ENCODE data around the gene STARD13.
"Not testable (repeated sequence)": the region's sequence is repeated elsewhere in the genome, so short reads cannot be mapped to it uniquely, and the experiment has no call there.

Gene STARD13

DNA sequence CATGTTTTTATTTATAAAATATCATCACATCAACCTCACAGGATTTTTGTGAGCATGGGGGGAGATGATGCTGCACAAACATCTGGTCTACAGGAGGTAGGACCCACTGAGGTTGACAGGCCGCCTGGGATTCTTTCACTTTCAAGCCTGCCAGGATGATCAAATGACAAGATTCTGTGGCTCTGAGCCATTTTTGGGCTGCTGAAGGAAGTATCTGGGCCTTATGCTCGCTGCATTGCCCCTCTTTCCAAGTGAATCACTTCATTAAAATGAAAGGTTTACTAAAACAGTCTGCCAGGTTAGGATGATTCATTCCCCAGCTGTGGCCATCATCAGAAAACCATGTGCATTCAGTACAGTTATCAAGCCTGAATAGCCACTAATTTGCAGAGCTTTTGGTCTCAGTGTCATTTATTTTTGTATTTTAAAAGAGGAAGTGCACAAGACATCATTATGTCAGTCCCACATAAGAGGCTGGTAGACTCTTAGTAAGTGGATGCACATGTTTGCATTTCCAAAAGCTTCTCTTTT is 34.4 kb downstream of the STARD13 start:
- H3K4me3 ChIP-seq (ENCODE audit: extremely low read depth, insufficient read depth, low read length, poor library complexity, severe bottlenecking), result no peak overlapping the region
- H3K36me3 ChIP-seq (ENCODE audit: control insufficient read depth, insufficient read depth, low read length), result no peaks in the 10 kb centered on the region
- 57 to 100% methylated on average over 1 of the region's 2 CpGs for WGBS, 2 experiments (ENCODE audit: insufficient coverage in 2 of 2)
- peak overlapping the region; percentile 30 for H3K27ac ChIP-seq (ENCODE audit: low read depth, low read length, severe bottlenecking)
- no peaks in the 10 kb centered on the region for H3K9me3 ChIP-seq (ENCODE audit: control insufficient read depth, low read length)
- H3K4me1 ChIP-seq (ENCODE audit: control insufficient read depth, insufficient read depth, low read length, poor library complexity, severe bottlenecking), result peaks cover 28% of the 10 kb centered on the region

- no peaks in the 10 kb centered on the region for H3K9me3 ChIP-seq (ENCODE audit: control insufficient read depth, low read length)
- no peak overlapping the region for H3K4me3 ChIP-seq (ENCODE audit: extremely low read depth, insufficient read depth, low read length, poor library complexity, severe bottlenecking)
- H3K4me1 ChIP-seq (ENCODE audit: control insufficient read depth, insufficient read depth, low read length, poor library complexity, severe bottlenecking), result peaks cover 28% of the 10 kb centered on the region
- no peaks in the 10 kb centered on the region for H3K36me3 ChIP-seq (ENCODE audit: control insufficient read depth, insufficient read depth, low read length)
- H3K27ac ChIP-seq (ENCODE audit: low read depth, low read length, severe bottlenecking), result peak overlapping the region; percentile 30
These were observed 34.9 kb downstream of the STARD13 start for GRCh38 chr13:33250609-33251008.

DNA sequence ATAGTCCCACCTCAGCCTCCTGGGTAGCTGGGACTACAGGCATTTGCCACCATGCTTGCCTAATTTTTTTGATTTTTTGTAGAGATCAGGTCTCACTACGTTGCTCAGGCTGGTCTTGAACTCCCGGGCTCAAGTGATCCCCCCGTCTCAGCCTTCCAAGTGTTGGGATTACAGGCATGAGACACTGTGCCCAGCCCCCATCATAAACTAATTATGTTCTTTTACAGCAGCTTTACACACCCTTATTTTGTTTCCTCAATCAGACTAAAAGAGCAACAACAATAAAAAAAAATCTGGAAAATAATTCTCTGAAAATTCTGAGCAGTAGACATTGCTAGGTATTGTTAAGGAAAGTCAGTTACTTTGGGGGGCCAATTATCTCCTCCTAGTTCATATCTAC is 35.7 kb downstream of the STARD13 start:
- H3K4me3 ChIP-seq (ENCODE audit: extremely low read depth, insufficient read depth, low read length, poor library complexity, severe bottlenecking), result no peak overlapping the region
- 85 to 100% methylated on average over 3 of the region's 3 CpGs for WGBS, 2 experiments (ENCODE audit: insufficient coverage in 2 of 2)

GRCh38 chr13:33249066-33249465 is 36.5 kb downstream of the STARD13 start:
- no peak overlapping the region for H3K27ac ChIP-seq (ENCODE audit: low read depth, low read length, severe bottlenecking)
- H3K4me1 ChIP-seq (ENCODE audit: control insufficient read depth, insufficient read depth, low read length, poor library complexity, severe bottlenecking), result peaks cover 28% of the 10 kb centered on the region
- no peaks in the 10 kb centered on the region for H3K9me3 ChIP-seq (ENCODE audit: control insufficient read depth, low read length)
- 94 to 96% methylated on average over 3 to 4 of the region's 6 CpGs for WGBS, 2 experiments (ENCODE audit: insufficient coverage in 2 of 2)
- no peaks in the 10 kb centered on the region for H3K36me3 ChIP-seq (ENCODE audit: control insufficient read depth, insufficient read depth, low read length)
- no peak overlapping the region for H3K4me3 ChIP-seq (ENCODE audit: extremely low read depth, insufficient read depth, low read length, poor library complexity, severe bottlenecking)

More for the DNA sequence above, 35.7 kb downstream of the STARD13 start:
- Histone ChIP-seq H3K4me1 (ENCODE audit: control insufficient read depth, insufficient read depth, low read length, poor library complexity, severe bottlenecking) (peaks cover 28% of the 10 kb centered on the region), H3K9me3 (ENCODE audit: control insufficient read depth, low read length) (no peaks in the 10 kb centered on the region), H3K36me3 (ENCODE audit: control insufficient read depth, insufficient read depth, low read length) (no peaks in the 10 kb centered on the region), H3K27ac (ENCODE audit: low read depth, low read length, severe bottlenecking) (no peak overlapping the region)

DNA sequence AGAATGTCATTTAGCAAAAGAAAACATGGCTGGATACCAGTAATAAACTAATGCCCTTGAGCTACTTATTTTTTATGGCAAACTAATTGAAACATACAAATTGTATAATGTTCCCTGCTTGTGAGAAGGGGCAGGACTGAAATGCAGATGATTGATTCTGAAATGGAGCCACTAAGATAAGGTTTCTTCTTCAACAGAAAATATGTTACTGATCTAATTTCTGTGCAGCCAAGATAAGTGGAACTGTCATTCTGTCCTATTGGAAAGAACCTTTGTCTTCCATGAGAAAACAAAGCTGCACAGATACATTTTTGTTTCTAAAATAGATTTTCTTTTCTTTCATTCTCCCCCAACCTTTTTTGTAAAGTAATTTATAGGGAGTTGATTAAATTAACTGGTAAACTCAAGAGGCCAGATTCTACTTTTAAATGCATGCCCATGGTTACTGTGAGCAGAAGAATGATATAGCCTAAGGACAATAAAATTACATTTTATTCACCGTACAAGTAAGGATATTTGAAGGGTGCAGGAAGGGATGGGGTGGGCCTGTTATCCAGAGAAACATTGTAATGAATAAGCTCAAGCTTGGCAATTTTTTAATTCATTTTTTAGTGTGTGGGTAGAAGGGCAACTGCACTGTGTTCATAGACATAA is 39.9 kb downstream of the STARD13 start:
- Histone ChIP-seq H3K9me3 (ENCODE audit: control insufficient read depth, low read length) (no peaks in the 10 kb centered on the region), H3K4me1 (ENCODE audit: control insufficient read depth, insufficient read depth, low read length, poor library complexity, severe bottlenecking) (peaks cover 17% of the 10 kb centered on the region), H3K27ac (ENCODE audit: low read depth, low read length, severe bottlenecking) (no peak overlapping the region), H3K4me3 (ENCODE audit: extremely low read depth, insufficient read depth, low read length, poor library complexity, severe bottlenecking) (no peak overlapping the region), H3K36me3 (ENCODE audit: control insufficient read depth, insufficient read depth, low read length) (no peaks in the 10 kb centered on the region)
- WGBS, 2 experiments (ENCODE audit: insufficient coverage in 2 of 2), result no CpG with 5 or more reads among the region's 1 CpG

DNA sequence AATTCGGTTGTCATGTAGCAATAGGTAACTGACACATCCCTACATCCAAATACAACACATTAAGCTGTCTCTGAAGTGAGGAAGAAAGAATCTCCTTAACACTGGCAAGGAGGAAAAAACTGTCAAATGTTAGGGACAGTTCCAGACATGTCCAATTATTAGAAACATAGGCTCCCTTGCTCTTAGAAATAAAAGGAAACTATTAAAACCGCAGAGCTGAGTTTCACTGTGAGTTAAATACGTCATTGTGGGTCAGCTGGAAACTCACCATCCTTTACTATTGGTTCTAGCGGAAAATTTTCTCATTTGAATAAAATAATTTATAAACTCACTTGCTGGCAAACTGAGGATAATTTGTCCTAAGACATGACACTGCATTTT is 40.7 kb downstream of the STARD13 start:
- WGBS, 2 experiments (ENCODE audit: insufficient coverage in 2 of 2), result 100% methylated on average over 1 to 2 of the region's 4 CpGs
- peaks cover 5% of the 10 kb centered on the region for H3K9me3 ChIP-seq (ENCODE audit: control insufficient read depth, low read length)
- H3K27ac ChIP-seq (ENCODE audit: low read depth, low read length, severe bottlenecking), result no peak overlapping the region
- no peak overlapping the region for H3K4me3 ChIP-seq (ENCODE audit: extremely low read depth, insufficient read depth, low read length, poor library complexity, severe bottlenecking)
- no peaks in the 10 kb centered on the region for H3K36me3 ChIP-seq (ENCODE audit: control insufficient read depth, insufficient read depth, low read length)
- H3K4me1 ChIP-seq (ENCODE audit: control insufficient read depth, insufficient read depth, low read length, poor library complexity, severe bottlenecking), result peaks cover 11% of the 10 kb centered on the region

DNA sequence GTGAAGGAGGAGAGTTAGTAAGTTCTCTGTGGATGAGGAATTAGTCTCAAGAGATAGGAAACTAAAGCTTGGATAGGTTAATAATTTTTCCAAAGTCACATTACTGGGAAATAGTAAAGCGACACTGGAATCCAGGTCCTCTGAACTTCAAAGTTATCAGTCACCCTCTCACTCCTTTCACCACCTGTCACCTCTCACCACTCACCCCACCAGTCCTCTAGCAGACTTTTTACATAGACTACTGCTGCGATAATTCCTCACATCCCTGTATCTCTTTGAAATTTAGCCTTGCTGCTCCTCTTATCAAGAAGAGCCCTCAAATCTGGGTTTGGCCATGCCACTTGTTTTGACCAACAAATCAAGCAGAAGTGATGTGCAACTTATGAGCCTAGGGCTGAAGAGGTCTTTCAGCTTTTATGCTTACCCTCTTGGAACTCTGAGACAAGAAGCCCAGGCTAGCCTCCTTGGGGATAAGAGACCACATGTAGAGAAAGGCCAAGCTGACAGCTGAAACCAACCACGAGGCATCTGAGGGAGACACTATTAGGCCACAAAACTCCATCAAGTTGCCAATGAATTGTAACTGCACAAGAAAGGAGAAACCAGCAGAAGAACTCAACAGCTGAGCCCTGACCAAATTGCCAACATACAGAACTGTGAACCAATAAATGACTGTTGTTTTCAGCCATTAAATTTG is 41.2 kb downstream of the STARD13 start:
- H3K4me1 ChIP-seq (ENCODE audit: control insufficient read depth, insufficient read depth, low read length, poor library complexity, severe bottlenecking), result peaks cover 6% of the 10 kb centered on the region
- no peak overlapping the region for H3K4me3 ChIP-seq (ENCODE audit: extremely low read depth, insufficient read depth, low read length, poor library complexity, severe bottlenecking)
- peaks cover 6% of the 10 kb centered on the region for H3K9me3 ChIP-seq (ENCODE audit: control insufficient read depth, low read length)
- 94 to 96% methylated on average over 2 to 3 of the region's 3 CpGs for WGBS, 2 experiments (ENCODE audit: insufficient coverage in 2 of 2)
- H3K36me3 ChIP-seq (ENCODE audit: control insufficient read depth, insufficient read depth, low read length), result no peaks in the 10 kb centered on the region
- H3K27ac ChIP-seq (ENCODE audit: low read depth, low read length, severe bottlenecking), result no peak overlapping the region

DNA sequence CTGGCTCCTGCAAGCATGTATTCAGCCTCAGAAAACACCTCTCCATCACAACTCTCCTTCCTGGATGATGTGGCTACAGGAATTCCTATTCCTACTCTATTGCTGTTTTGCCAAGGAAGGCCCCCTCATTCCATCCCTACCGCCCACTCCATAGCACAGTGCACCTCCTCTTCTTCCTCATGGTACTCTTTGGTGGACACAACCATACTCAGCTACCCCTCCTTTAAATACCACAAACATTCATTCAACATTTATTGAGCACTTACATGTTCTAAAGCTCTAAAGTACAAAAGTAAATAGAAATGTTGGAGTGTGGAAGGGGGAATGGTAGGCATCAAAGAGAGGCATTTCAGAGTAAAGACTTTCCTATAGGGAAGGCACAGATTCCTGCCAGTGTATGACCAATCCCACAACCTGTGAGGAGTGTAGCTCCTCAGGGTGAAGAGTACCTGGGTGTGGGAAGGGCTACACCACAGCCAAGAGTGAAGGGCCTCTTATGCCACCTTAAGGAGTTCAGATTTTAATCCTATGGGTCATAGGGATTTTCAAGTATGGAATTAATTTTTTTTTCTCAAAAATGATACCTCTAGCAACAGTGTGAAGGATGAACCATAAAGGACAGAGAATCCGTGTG is 42.5 kb downstream of the STARD13 start:
- no peaks in the 10 kb centered on the region for H3K36me3 ChIP-seq (ENCODE audit: control insufficient read depth, insufficient read depth, low read length)
- 78 to 100% methylated on average over 1 of the region's 2 CpGs for WGBS, 2 experiments (ENCODE audit: insufficient coverage in 2 of 2)
- no peak overlapping the region for H3K4me3 ChIP-seq (ENCODE audit: extremely low read depth, insufficient read depth, low read length, poor library complexity, severe bottlenecking)
- H3K9me3 ChIP-seq (ENCODE audit: control insufficient read depth, low read length), result peaks cover 6% of the 10 kb centered on the region
- no peak overlapping the region for H3K27ac ChIP-seq (ENCODE audit: low read depth, low read length, severe bottlenecking)
- H3K4me1 ChIP-seq (ENCODE audit: control insufficient read depth, insufficient read depth, low read length, poor library complexity, severe bottlenecking), result no peaks in the 10 kb centered on the region

DNA sequence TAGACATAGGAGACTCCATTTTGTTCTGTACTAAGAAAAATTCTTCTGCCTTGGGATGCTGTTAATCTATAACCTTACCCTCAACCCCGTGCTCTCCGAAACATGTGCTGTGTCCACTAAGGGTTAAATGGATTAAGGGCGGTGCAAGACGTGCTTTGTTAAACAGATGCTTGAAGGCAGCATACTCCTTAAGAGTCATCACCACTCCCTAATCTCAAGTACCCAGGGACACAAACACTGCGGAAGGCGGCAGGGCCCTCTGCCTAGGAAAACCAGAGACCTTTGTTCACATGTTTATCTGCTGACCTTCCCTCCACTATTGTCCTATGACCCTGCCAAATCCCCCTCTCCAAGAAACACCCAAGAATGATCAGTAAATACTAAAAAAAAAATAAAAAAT is 43.2 kb downstream of the STARD13 start:
- not testable (repeated sequence) for H3K4me1 ChIP-seq (ENCODE audit: control insufficient read depth, insufficient read depth, low read length, poor library complexity, severe bottlenecking); H3K36me3 ChIP-seq (ENCODE audit: control insufficient read depth, insufficient read depth, low read length); H3K4me3 ChIP-seq (ENCODE audit: extremely low read depth, insufficient read depth, low read length, poor library complexity, severe bottlenecking); H3K9me3 ChIP-seq (ENCODE audit: control insufficient read depth, low read length); H3K27ac ChIP-seq (ENCODE audit: low read depth, low read length, severe bottlenecking)
- WGBS, 2 experiments (ENCODE audit: insufficient coverage in 2 of 2), result 100% methylated on average over 1 of the region's 6 CpGs; no CpG with 5 or more reads in 1 of the 2 experiments

- Histone ChIP-seq H3K9me3 (ENCODE audit: control insufficient read depth, low read length) (peaks cover 6% of the 10 kb centered on the region), H3K4me1 (ENCODE audit: control insufficient read depth, insufficient read depth, low read length, poor library complexity, severe bottlenecking) (peaks cover under 1% of the 10 kb centered on the region), H3K36me3 (ENCODE audit: control insufficient read depth, insufficient read depth, low read length) (peaks cover 14% of the 10 kb centered on the region), H3K27ac (ENCODE audit: low read depth, low read length, severe bottlenecking) (no peak overlapping the region), H3K4me3 (ENCODE audit: extremely low read depth, insufficient read depth, low read length, poor library complexity, severe bottlenecking) (no peak overlapping the region)
- WGBS, 2 experiments (ENCODE audit: insufficient coverage in 2 of 2), result 84 to 88% methylated on average over 6 of the region's 8 CpGs
These were observed 49.5 kb downstream of the STARD13 start for GRCh38 chr13:33236021-33236420.

GRCh38 chr13:33235564-33235963 is 50.0 kb downstream of the STARD13 start:
- no peak overlapping the region for H3K4me3 ChIP-seq (ENCODE audit: extremely low read depth, insufficient read depth, low read length, poor library complexity, severe bottlenecking)
- no peak overlapping the region for H3K27ac ChIP-seq (ENCODE audit: low read depth, low read length, severe bottlenecking)
- peaks cover 5% of the 10 kb centered on the region for H3K4me1 ChIP-seq (ENCODE audit: control insufficient read depth, insufficient read depth, low read length, poor library complexity, severe bottlenecking)
- 92 to 95% methylated on average over 2 to 3 of the region's 3 CpGs for WGBS, 2 experiments (ENCODE audit: insufficient coverage in 2 of 2)
- peaks cover 14% of the 10 kb centered on the region for H3K36me3 ChIP-seq (ENCODE audit: control insufficient read depth, insufficient read depth, low read length)
- H3K9me3 ChIP-seq (ENCODE audit: control insufficient read depth, low read length), result peaks cover 6% of the 10 kb centered on the region

Data from mesodermal cell (in vitro differentiated cells).